K562 (cell line): ENCODE results near the gene CPLX3. TPM values are rescaled to one million over a fixed set of nuclear protein-coding genes. Genes with fewer than 3 reads are reported as not detected.

Experiments used
- ATAC-seq: fragments of 200-7000 bp; cut with Tn5 transposase; 3 replicates; pipeline ENCODE4 v1.9.1; 2020; ENCODE audit warnings: moderate library complexity
- BruUV-seq: library from RNA; stranded (reverse); fragments of 400-500 nt; replicated peaks from 2 replicates; lab custom pipeline; 2021; lab: Mats Ljungman, UMichigan
- CTCF ChIA-PET: fragments of 300-600 bp; formaldehyde crosslinking; extraction: SDS; loops from one replicate; lab custom pipeline; 2021; ENCODE audit warnings: low intra/inter-chr PET ratio; lab: Yijun Ruan, JAX
- POLR2A ChIA-PET: fragments of 300-600, 350-650 bp; sonication (Branson Sonifier 250); formaldehyde crosslinking; extraction: SDS; loops from one replicate; lab custom pipeline; 2021; ENCODE audit warnings: antibody characterized with exemption, inconsistent platforms; lab: Yijun Ruan, JAX
- DNase-seq, 4 experiments: peaks; one replicate each; pipeline versions ENCODE4 v3.0.0 to v3.0.0-alpha.2; 2011 to 2018; ENCODE audit warnings: low spot score in 3 of 4, mixed read lengths in 3 of 4; ENCODE audit errors: extremely low read depth in 1 of 4
- FAIRE-seq: peaks from 2 replicates; lab custom pipeline; 2011; peaks lifted over from hg19 to GRCh38; lab: Jason Lieb, UNC
- H2AFZ ChIP-seq: 2 replicates; pipeline ENCODE4 v1.6.0; 2011; ENCODE audit warnings: low read depth, low read length, control low read depth, inconsistent platforms
- H3K27ac ChIP-seq: fragments of 200-600 bp; 3 replicates; pipeline ENCODE4 v1.8.0; 2011; ENCODE audit warnings: low read depth, mild to moderate bottlenecking, control low read depth, inconsistent platforms, low read length, moderate library complexity, mixed read lengths; ENCODE audit errors: extremely low read depth
- H3K27me3 ChIP-seq, 2 experiments: fragments of 300-600 bp in 1 of 2; 2 replicates in 1 of 2; 3 replicates in 1 of 2; pipeline versions ENCODE4 v1.6.0 to v1.8.0; 2011; ENCODE audit warnings: inconsistent platforms in 2 of 2, low read length in 2 of 2, mild to moderate bottlenecking in 1 of 2, mixed read lengths in 1 of 2, moderate library complexity in 1 of 2; ENCODE audit not compliant: control insufficient read depth in 2 of 2, insufficient read depth in 2 of 2
- H3K36me3 ChIP-seq: fragments of 300-600 bp; 3 replicates; pipeline ENCODE4 v1.8.0; 2011; ENCODE audit warnings: mild to moderate bottlenecking, low read length, inconsistent platforms; ENCODE audit not compliant: control insufficient read depth, insufficient read depth
- H3K4me1 ChIP-seq, 2 experiments: fragments of 200-600 bp in 1 of 2; replicated peaks in 1 of 2; 2 replicates in 1 of 2; 3 replicates in 1 of 2; pipeline versions ENCODE4 v1.5.1 to v1.8.0; 2011; ENCODE audit warnings: inconsistent platforms in 2 of 2, low read length in 2 of 2, mild to moderate bottlenecking in 1 of 2, mixed read lengths in 1 of 2, moderate library complexity in 1 of 2; ENCODE audit not compliant: control insufficient read depth in 2 of 2, insufficient read depth in 2 of 2
- H3K4me2 ChIP-seq: 2 replicates; pipeline ENCODE4 v1.6.1; 2011; ENCODE audit warnings: low read length, control low read depth, inconsistent platforms, mixed read lengths; ENCODE audit not compliant: insufficient read depth
- H3K4me3 ChIP-seq: fragments of 200-600 bp; sonication (generic), shearing (Covaris generic); 2 replicates; pipeline ENCODE4 v1.5.1; 2016; ENCODE audit warnings: control low read depth, inconsistent platforms
- H3K79me2 ChIP-seq: fragments of 200-600 bp; 3 replicates; pipeline ENCODE4 v1.8.0; 2011; ENCODE audit warnings: low read length, inconsistent platforms; ENCODE audit not compliant: control insufficient read depth, insufficient read depth
- H3K9ac ChIP-seq, 2 experiments: 2 replicates each; pipeline versions ENCODE4 v1.6.0 to v1.6.1; 2011; ENCODE audit warnings: low read depth in 2 of 2, low read length in 2 of 2, control low read depth in 1 of 2, inconsistent platforms in 1 of 2, mild to moderate bottlenecking in 1 of 2, mixed read lengths in 1 of 2; ENCODE audit not compliant: insufficient read depth in 1 of 2
- H3K9me1 ChIP-seq: one replicate; pipeline ENCODE4 v1.6.0; 2011; ENCODE audit warnings: inconsistent platforms, mild to moderate bottlenecking, low read length, moderate library complexity; ENCODE audit not compliant: control insufficient read depth, insufficient read depth
- H3K9me3 ChIP-seq: replicated peaks from 2 replicates; pipeline ENCODE4 v1.5.1; 2011; ENCODE audit warnings: low read depth, low read length, inconsistent platforms; ENCODE audit not compliant: control insufficient read depth, insufficient read depth
- H4K20me1 ChIP-seq: replicated peaks from 2 replicates; pipeline ENCODE4 v1.6.1; 2011; ENCODE audit warnings: low read length, inconsistent platforms, mixed read lengths; ENCODE audit not compliant: control insufficient read depth, insufficient read depth
- AFF1 ChIP-seq, 2 experiments: fragments of 450-650 bp; IDR thresholded peaks; 2 replicates each; pipeline ENCODE4 v1.6.1; 2018; ENCODE audit warnings: mild to moderate bottlenecking in 2 of 2, low read depth in 1 of 2; ENCODE audit not compliant: partially characterized antibody in 2 of 2
- CCNT2 ChIP-seq: IDR thresholded peaks from 2 replicates; pipeline ENCODE4 v1.6.1; 2011; ENCODE audit warnings: borderline replicate concordance, low read depth, mild to moderate bottlenecking, moderate library complexity, mixed read lengths, low read length; ENCODE audit not compliant: insufficient read length; ENCODE audit errors: extremely low read depth
- IRF2 ChIP-seq: sonication (generic); formaldehyde crosslinking; IDR thresholded peaks from 2 replicates; pipeline ENCODE4 v1.8.1; 2022; ENCODE audit warnings: mild to moderate bottlenecking, missing genetic modification reagents
- KLF16 ChIP-seq: IDR thresholded peaks from 2 replicates; pipeline ENCODE4 v1.6.1; 2016; ENCODE audit warnings: antibody characterized with exemption
- WGBS: fragments of 100-300 bp; shearing (Covaris generic); methylation state at CpG from one replicate; pipeline ENCODE4 v1.1.6; 2016; ENCODE audit warnings: low coverage, mixed read lengths; ENCODE audit not compliant: insufficient coverage; ENCODE audit errors: missing lambda C conversion rate; 5-methylcytosine and 5-hydroxymethylcytosine counted together
- in situ Hi-C: fragments of 300-500 bp; cut with MboI; formaldehyde crosslinking; loops from 4 replicates; pipeline ENCODE4 v1.15.0; 2018; ENCODE audit warnings: inconsistent platforms, mixed read lengths
- intact Hi-C: fragments of 100-400 bp; cut with micrococcal nuclease; formaldehyde crosslinking; loops from 2 replicates; pipeline ENCODE4 v1.14.2; 2022
- polyA plus RNA-seq, 8 experiments: library from polyadenylated mRNA; depleted of rRNA in 4 of 8; stranded (reverse) in 5 of 8; unstranded in 3 of 8; fragments of >200 nt; fragmentation: Nextera tagmentation in 2 of 8; fragmentation: Illumina TruSeq in 1 of 8; extraction: Ambion mirVana in 2 of 8; extraction: Trizol in 1 of 8; gene quantifications; 2 replicates each; pipeline versions ENCODE4 v1.2.1 to v1.2.3, GENCODE V29; 2011 to 2014; ENCODE audit warnings: inconsistent platforms in 1 of 8, missing spikeins in 1 of 8
- total RNA-seq, 7 experiments: library from RNA; depleted of rRNA in 6 of 7; stranded (reverse); fragments of >200 nt in 6 of 7; fragmentation: Illumina TruSeq in 2 of 7; extraction: Trizol in 2 of 7; gene quantifications; 2 replicates each; pipeline versions ENCODE4 v1.2.1 to v1.2.3, GENCODE V29; 2011 to 2021; ENCODE audit warnings: low replicate concordance in 1 of 7

The CPLX3 gene
- total and polyA plus RNA-seq, 9 of the 15 experiments (the other 6 are each of a cell fraction or from before 2014, with no cell fraction given): not detected

GRCh38 chr15:74851960-74852359, 25.5 kb downstream of the CPLX3 start:
- Histone ChIP-seq H3K27ac (no peak overlapping the region), H3K4me3 (no peak overlapping the region), H3K27me3 (no peaks in the 10 kb centered on the region), H3K9me1 (peaks cover 3% of the 10 kb centered on the region), H3K4me1 (peaks cover 0 to 1% of the 10 kb centered on the region in 2 experiments; a peak in 4 of 5 replicates), H3K36me3 (peaks cover 67% of the 10 kb centered on the region), H3K9ac (no peak overlapping the region), H3K4me2 (no peak overlapping the region), H3K9me3 (no peaks in the 10 kb centered on the region), H4K20me1 (peaks cover 2% of the 10 kb centered on the region), H2AFZ (no peak overlapping the region), H3K79me2 (peaks cover 4% of the 10 kb centered on the region; the same call in 1 of the 3 replicates)
- TF ChIP-seq AFF1 (IDR thresholded peaks at IDR 0.05; ENCODE audit: low read depth in 1 of 2, partially characterized antibody in 2 of 2): no peak
- no peak for TF ChIP-seq CCNT2
- no peak for TF ChIP-seq KLF16
- TF ChIP-seq IRF2 (CRISPR knock-in tag): no peak
- BruUV-seq: no TSS peak
- intact Hi-C loops (no loop called here), in situ Hi-C loops (no loop called here)
- no peak for ATAC-seq
- WGBS: 94% methylated on average over 5 of the region's 7 CpGs
- FAIRE-seq: no peak
- ChIA-PET CTCF (no interaction called here), POLR2A (no interaction called here)
- DNase-seq: no peak
